IMR-90 (cell line): ENCODE data around the gene TBCK. TPM values are rescaled to one million over a fixed set of nuclear protein-coding genes. Genes with fewer than 3 reads are reported as not detected.

ENCODE experiments used
- ATAC-seq: fragments of 200-7000 bp; cut with Tn5 transposase; 2 replicates; pipeline ENCODE4 v1.9.1; 2020; ENCODE audit warnings: low read depth, mild to moderate bottlenecking, moderate library complexity
- BruUV-seq: library from RNA; stranded (reverse); fragments of 400-500 nt; replicated peaks from 2 replicates; lab custom pipeline; 2021; lab: Mats Ljungman, UMichigan
- CTCF ChIA-PET: fragments of 300-600 bp; formaldehyde crosslinking; extraction: SDS; loops from one replicate; lab custom pipeline; 2021; ENCODE audit warnings: antibody characterized with exemption; lab: Yijun Ruan, JAX
- POLR2A ChIA-PET: fragments of 300-600 bp; sonication (Branson Sonifier 250); formaldehyde crosslinking; loops from one replicate; lab custom pipeline; 2022; ENCODE audit warnings: antibody characterized with exemption; ENCODE audit not compliant: unreplicated experiment; lab: Charles Lee
- DNase-seq: peaks from one replicate; pipeline ENCODE4 v3.0.0; 2013
- H2AFZ ChIP-seq: replicated peaks from 2 replicates; pipeline ENCODE3; 2013; ENCODE audit warnings: low read length, mild to moderate bottlenecking; ENCODE audit not compliant: poor library complexity
- H2AK5ac ChIP-seq: 2 replicates; pipeline ENCODE4 v1.6.1; 2013; ENCODE audit warnings: low read depth, low read length, inconsistent platforms
- H2AK9ac ChIP-seq: replicated peaks from 2 replicates; pipeline ENCODE3; 2013; ENCODE audit warnings: mild to moderate bottlenecking, low read depth, low read length, moderate library complexity; ENCODE audit not compliant: poor library complexity
- H2BK120ac ChIP-seq: 2 replicates; pipeline ENCODE4 v1.6.1; 2013; ENCODE audit warnings: low read depth, low read length, inconsistent platforms
- H2BK15ac ChIP-seq: 3 replicates; pipeline ENCODE4 v1.6.1; 2013; ENCODE audit warnings: low read depth, low read length, inconsistent platforms
- H2BK20ac ChIP-seq: 2 replicates; pipeline ENCODE4 v1.6.1; 2013; ENCODE audit warnings: low read depth, mild to moderate bottlenecking, inconsistent platforms, low read length, moderate library complexity
- H2BK5ac ChIP-seq: 2 replicates; pipeline ENCODE4 v1.6.1; 2013; ENCODE audit warnings: mild to moderate bottlenecking, low read depth, low read length, inconsistent platforms; ENCODE audit not compliant: poor library complexity, severe bottlenecking
- H3K14ac ChIP-seq: replicated peaks from 2 replicates; pipeline ENCODE4 v1.6.1; 2013; ENCODE audit warnings: low read depth, low read length, inconsistent platforms
- H3K18ac ChIP-seq: 2 replicates; pipeline ENCODE4 v1.6.1; 2013; ENCODE audit warnings: low read depth, low read length, control low read depth
- H3K23ac ChIP-seq: 2 replicates; pipeline ENCODE4 v1.6.1; 2013; ENCODE audit warnings: low read depth, low read length, inconsistent platforms
- H3K27ac ChIP-seq: 2 replicates; pipeline ENCODE4 v1.5.1; 2013; ENCODE audit warnings: mild to moderate bottlenecking, control low read depth, low read length; ENCODE audit not compliant: insufficient read depth
- H3K27me3 ChIP-seq: 2 replicates; pipeline ENCODE4 v1.6.1; 2013; ENCODE audit warnings: low read length; ENCODE audit not compliant: control insufficient read depth, insufficient read depth
- H3K36me3 ChIP-seq: 2 replicates; pipeline ENCODE4 v1.6.1; 2013; ENCODE audit warnings: low read length, mixed read lengths; ENCODE audit not compliant: control insufficient read depth, insufficient read depth
- H3K4ac ChIP-seq: 2 replicates; pipeline ENCODE4 v1.6.1; 2013; ENCODE audit warnings: low read depth, low read length, inconsistent platforms
- H3K4me1 ChIP-seq: 2 replicates; pipeline ENCODE4 v1.6.1; 2013; ENCODE audit warnings: low read length, mixed read lengths; ENCODE audit not compliant: control insufficient read depth, insufficient read depth
- H3K4me2 ChIP-seq: 2 replicates; pipeline ENCODE4 v1.6.1; 2013; ENCODE audit warnings: low read depth, mild to moderate bottlenecking, control low read depth, low read length, moderate library complexity
- H3K4me3 ChIP-seq: 2 replicates; pipeline ENCODE4 v1.5.1; 2013; ENCODE audit warnings: low read depth, mild to moderate bottlenecking, control low read depth, low read length, moderate library complexity; ENCODE audit not compliant: insufficient read depth
- H3K56ac ChIP-seq: 2 replicates; pipeline ENCODE4 v1.6.1; 2013; ENCODE audit warnings: low read length, inconsistent platforms; ENCODE audit not compliant: insufficient read depth; ENCODE audit errors: extremely low read depth
- H3K79me1 ChIP-seq, 2 experiments: 2 replicates each; pipeline ENCODE4 v1.6.1; 2013; ENCODE audit warnings: low read length in 2 of 2, inconsistent platforms in 1 of 2, low read depth in 1 of 2
- H3K9ac ChIP-seq: 2 replicates; pipeline ENCODE4 v1.6.1; 2013; ENCODE audit warnings: low read depth, low read length, control low read depth
- H3K9me1 ChIP-seq: 2 replicates; pipeline ENCODE4 v1.6.1; 2013; ENCODE audit warnings: low read length, inconsistent platforms; ENCODE audit not compliant: insufficient read depth
- H3K9me3 ChIP-seq: 2 replicates; pipeline ENCODE4 v1.6.1; 2013; ENCODE audit warnings: low read length; ENCODE audit not compliant: control insufficient read depth, insufficient read depth
- H4K20me1 ChIP-seq: 2 replicates; pipeline ENCODE4 v1.6.1; 2013; ENCODE audit warnings: low read length, inconsistent platforms; ENCODE audit not compliant: insufficient read depth
- H4K5ac ChIP-seq: 2 replicates; pipeline ENCODE4 v1.6.1; 2013; ENCODE audit warnings: mild to moderate bottlenecking, low read depth, low read length, control low read depth
- H4K8ac ChIP-seq, 2 experiments: 2 replicates each; pipeline ENCODE4 v1.6.1; 2013; ENCODE audit warnings: low read depth in 2 of 2, low read length in 2 of 2, control low read depth in 1 of 2, inconsistent platforms in 1 of 2
- H4K91ac ChIP-seq: 2 replicates; pipeline ENCODE4 v1.6.1; 2013; ENCODE audit warnings: low read depth, low read length, inconsistent platforms; ENCODE audit not compliant: insufficient read depth
- BHLHE40 ChIP-seq: fragments of 150-350 bp; IDR thresholded peaks from 2 replicates; pipeline ENCODE4 v1.6.1; 2016; ENCODE audit warnings: mild to moderate bottlenecking, low read depth, low read length
- CEBPB ChIP-seq: IDR thresholded peaks from 2 replicates; pipeline ENCODE4 v1.6.1; 2012; ENCODE audit warnings: low read depth, low read length, improper control_type of control experiment
- CTCF ChIP-seq: conservative IDR thresholded peaks from 2 replicates; pipeline ENCODE4 v1.5.1; 2012; ENCODE audit warnings: mild to moderate bottlenecking, low read depth, low read length, improper control_type of control experiment
- ELK1 ChIP-seq: fragments of 150-350 bp; IDR thresholded peaks from 2 replicates; pipeline ENCODE4 v1.6.1; 2016; ENCODE audit warnings: low read depth, mild to moderate bottlenecking, low read length, moderate library complexity, borderline replicate concordance
- MAFK ChIP-seq: IDR thresholded peaks from 2 replicates; pipeline ENCODE4 v1.6.1; 2012; ENCODE audit warnings: low read depth, low read length, improper control_type of control experiment
- MAZ ChIP-seq: IDR thresholded peaks from 2 replicates; pipeline ENCODE4 v1.6.1; 2012; ENCODE audit warnings: low read depth, mild to moderate bottlenecking, low read length, improper control_type of control experiment, moderate library complexity, borderline replicate concordance
- MXI1 ChIP-seq: IDR thresholded peaks from 2 replicates; pipeline ENCODE4 v1.6.1; 2012; ENCODE audit warnings: low read depth, mild to moderate bottlenecking, low read length, moderate library complexity, borderline replicate concordance
- POLR2A ChIP-seq: IDR thresholded peaks from 2 replicates; pipeline ENCODE4 v1.6.1; 2012; ENCODE audit warnings: mild to moderate bottlenecking, low read depth, low read length
- RCOR1 ChIP-seq: IDR thresholded peaks from 2 replicates; pipeline ENCODE4 v1.6.1; 2012; ENCODE audit warnings: mild to moderate bottlenecking, low read length, improper control_type of control experiment; ENCODE audit not compliant: insufficient replicate concordance
- RFX5 ChIP-seq: IDR thresholded peaks from 2 replicates; pipeline ENCODE4 v1.8.0; 2012; ENCODE audit warnings: low read depth, mild to moderate bottlenecking, low read length, moderate library complexity
- SMC3 ChIP-seq: fragments of 150-350 bp; IDR thresholded peaks from 2 replicates; pipeline ENCODE4 v1.6.1; 2016; ENCODE audit warnings: low read depth, mild to moderate bottlenecking, antibody characterized with exemption, low read length, moderate library complexity
- USF2 ChIP-seq: fragments of 150-350 bp; IDR thresholded peaks from 2 replicates; pipeline ENCODE4 v1.6.1; 2017; ENCODE audit warnings: mild to moderate bottlenecking, antibody characterized with exemption, low read length, low read depth
- WGBS, 2 experiments: methylation state at CpG; one replicate each; pipeline versions ENCODE4 v1.1.5 to v1.1.7; 2013; ENCODE audit warnings: missing lambda C conversion rate in 2 of 2; ENCODE audit not compliant: insufficient read length in 1 of 2; ENCODE audit errors: extremely low coverage in 2 of 2; 5-methylcytosine and 5-hydroxymethylcytosine counted together
- dilution Hi-C: fragments of 300-500 bp; cut with HindIII; formaldehyde crosslinking; loops from one replicate; pipeline ENCODE4 v1.14.3; 2018; ENCODE audit warnings: low sequenced_read_pairs; ENCODE audit not compliant: unreplicated experiment
- in situ Hi-C: fragments of 300-500 bp; cut with MboI; formaldehyde crosslinking; loops from 3 replicates; pipeline ENCODE4 v1.14.3; 2019; ENCODE audit warnings: low sequenced_read_pairs, inconsistent platforms, mixed read lengths
- intact Hi-C: fragments of 100-400 bp; cut with micrococcal nuclease; formaldehyde crosslinking; loops from 2 replicates; pipeline ENCODE4 v1.10.0; 2022
- polyA plus RNA-seq, 3 experiments: library from polyadenylated mRNA; depleted of rRNA; stranded (reverse); fragments of >200 nt; gene quantifications; 2 replicates each; pipeline ENCODE4 v1.2.3, GENCODE V29; 2012; ENCODE audit warnings: low replicate concordance in 1 of 3
- total RNA-seq: library from RNA; depleted of rRNA; stranded (reverse); fragments of >200 nt; gene quantifications from 2 replicates; pipeline ENCODE4 v1.2.3, GENCODE V29; 2012

TBCK gene
- total and polyA plus RNA-seq, 2 of the 4 experiments (the other 2 are of a cell fraction), result 10.7 to 29.9 TPM

GRCh38 chr4:106186201-106186600 is 129.8 kb downstream of the TBCK start:
- H3K27me3 ChIP-seq, result no peaks in the 10 kb centered on the region
- no peaks in the 10 kb centered on the region for H3K9me3 ChIP-seq
- H2AFZ ChIP-seq, result no peak overlapping the region
- H3K4ac ChIP-seq, result no peak overlapping the region
- no peak overlapping the region for H3K23ac ChIP-seq
- no peak overlapping the region for H4K8ac ChIP-seq
- TF ChIP-seq USF2 (no peak), CTCF (no peak), CEBPB (no peak), RCOR1 (no peak), SMC3 (no peak), MAFK (no peak), BHLHE40 (no peak), POLR2A (no peak), ELK1 (no peak), RFX5 (no peak), MAZ (no peak), MXI1 (no peak)
- no peaks in the 10 kb centered on the region for H3K4me1 ChIP-seq
- no peaks in the 10 kb centered on the region for H3K79me1 ChIP-seq
- H3K14ac ChIP-seq, result no peak overlapping the region
- no peak overlapping the region for H2BK120ac ChIP-seq
- DNase-seq (no peak), ATAC-seq (no peak)
- H3K27ac ChIP-seq, result no peak overlapping the region
- intact Hi-C loops (no loop called here), dilution Hi-C loops (no loop called here), in situ Hi-C loops (no loop called here)
- no peak overlapping the region for H3K9ac ChIP-seq
- WGBS, 2 experiments, result no CpG with 5 or more reads among the region's 1 CpG
- H3K4me2 ChIP-seq, result no peak overlapping the region
- no peak overlapping the region for H2AK5ac ChIP-seq
- H3K36me3 ChIP-seq, result no peaks in the 10 kb centered on the region
- no peak overlapping the region for H2BK20ac ChIP-seq
- H4K20me1 ChIP-seq, result no peaks in the 10 kb centered on the region
- H3K56ac ChIP-seq, result no peak overlapping the region
- H3K4me3 ChIP-seq, result no peak overlapping the region
- H2AK9ac ChIP-seq, result no peak overlapping the region
- no peak overlapping the region for H2BK15ac ChIP-seq
- H3K9me1 ChIP-seq, result no peaks in the 10 kb centered on the region
- H2BK5ac ChIP-seq, result no peak overlapping the region
- no peak overlapping the region for H3K18ac ChIP-seq
- H4K5ac ChIP-seq, result no peak overlapping the region
- POLR2A ChIA-PET, result no interaction called here
- H4K91ac ChIP-seq, result no peak overlapping the region
- BruUV-seq, result no TSS peak
- CTCF ChIA-PET, result no interaction called here
